HG03575 (cell line): Measurements from ENCODE around the gene PACSIN1.

Experiments used
- ATAC-seq: cut with Tn5 transposase; IDR thresholded peaks from one replicate; pipeline ENCODE4 v1.9.1; 2021; ENCODE audit not compliant: unreplicated experiment, insufficient number of reproducible peaks, low FRiP score; ENCODE audit errors: extremely low read depth

The PACSIN1 gene

GRCh38 chr6:34523441-34524206, 57.7 kb downstream of the PACSIN1 start:
- ATAC-seq = no peak

- ATAC-seq = no peak
These were observed 58.6 kb downstream of the PACSIN1 start for GRCh38 chr6:34524499-34524898.

- ATAC-seq = no peak
These were observed 59.1 kb downstream of the PACSIN1 start for GRCh38 chr6:34524971-34525370.

GRCh38 chr6:34525431-34526175, 59.7 kb downstream of the PACSIN1 start:
- no peak for ATAC-seq

GRCh38 chr6:34526241-34526972, 60.5 kb downstream of the PACSIN1 start:
- no peak for ATAC-seq

- ATAC-seq = no peak
These were observed 61.3 kb downstream of the PACSIN1 start for GRCh38 chr6:34526992-34527728.

- ATAC-seq = no peak
These were observed 62.1 kb downstream of the PACSIN1 start for GRCh38 chr6:34527751-34528670.

- no peak for ATAC-seq
These were observed 63.3 kb downstream of the PACSIN1 start for GRCh38 chr6:34528996-34529664.

GRCh38 chr6:34529665-34530327, 63.9 kb downstream of the PACSIN1 start:
- ATAC-seq = no peak

- no peak for ATAC-seq
These were observed 65.0 kb downstream of the PACSIN1 start for GRCh38 chr6:34530753-34531365.

GRCh38 chr6:34531580-34532201, 65.8 kb downstream of the PACSIN1 start:
- no peak for ATAC-seq

GRCh38 chr6:34532230-34532629, 66.4 kb downstream of the PACSIN1 start:
- no peak for ATAC-seq

GRCh38 chr6:34534146-34534545, 68.3 kb downstream of the PACSIN1 start:
- no peak for ATAC-seq

GRCh38 chr6:34534656-34535055, 68.8 kb downstream of the PACSIN1 start:
- no peak for ATAC-seq

GRCh38 chr6:34535199-34535598, 69.3 kb downstream of the PACSIN1 start:
- ATAC-seq = no peak

GRCh38 chr6:34535646-34536045, 69.8 kb downstream of the PACSIN1 start:
- ATAC-seq = no peak
